ENCODE results near the gene SENP3. TPM values are rescaled to one million over a fixed set of nuclear protein-coding genes. Genes with fewer than 3 reads are reported as not detected.

The SENP3 gene
- total and polyA plus RNA-seq, 2 of the 13 experiments (the other 11 are each of a cell fraction or from before 2014, with no cell fraction given), result 55.8 to 75.4 TPM

DNA sequence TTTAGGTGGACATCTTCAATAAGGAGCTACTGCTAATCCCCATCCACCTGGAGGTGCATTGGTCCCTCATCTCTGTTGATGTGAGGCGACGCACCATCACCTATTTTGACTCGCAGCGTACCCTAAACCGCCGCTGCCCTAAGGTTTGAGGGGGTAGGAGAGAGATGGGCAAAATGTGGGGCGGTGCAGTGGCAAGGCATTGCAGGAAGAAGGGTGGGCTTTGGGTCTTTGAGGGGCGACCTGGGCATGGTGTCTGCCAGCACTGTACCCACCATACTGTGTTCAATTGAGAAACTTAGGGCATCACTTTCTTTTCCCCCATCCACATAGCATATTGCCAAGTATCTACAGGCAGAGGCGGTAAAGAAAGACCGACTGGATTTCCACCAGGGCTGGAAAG lies 8.6 kb downstream of the SENP3 start (continued):
- TF ChIP-seq, protein P1, sequence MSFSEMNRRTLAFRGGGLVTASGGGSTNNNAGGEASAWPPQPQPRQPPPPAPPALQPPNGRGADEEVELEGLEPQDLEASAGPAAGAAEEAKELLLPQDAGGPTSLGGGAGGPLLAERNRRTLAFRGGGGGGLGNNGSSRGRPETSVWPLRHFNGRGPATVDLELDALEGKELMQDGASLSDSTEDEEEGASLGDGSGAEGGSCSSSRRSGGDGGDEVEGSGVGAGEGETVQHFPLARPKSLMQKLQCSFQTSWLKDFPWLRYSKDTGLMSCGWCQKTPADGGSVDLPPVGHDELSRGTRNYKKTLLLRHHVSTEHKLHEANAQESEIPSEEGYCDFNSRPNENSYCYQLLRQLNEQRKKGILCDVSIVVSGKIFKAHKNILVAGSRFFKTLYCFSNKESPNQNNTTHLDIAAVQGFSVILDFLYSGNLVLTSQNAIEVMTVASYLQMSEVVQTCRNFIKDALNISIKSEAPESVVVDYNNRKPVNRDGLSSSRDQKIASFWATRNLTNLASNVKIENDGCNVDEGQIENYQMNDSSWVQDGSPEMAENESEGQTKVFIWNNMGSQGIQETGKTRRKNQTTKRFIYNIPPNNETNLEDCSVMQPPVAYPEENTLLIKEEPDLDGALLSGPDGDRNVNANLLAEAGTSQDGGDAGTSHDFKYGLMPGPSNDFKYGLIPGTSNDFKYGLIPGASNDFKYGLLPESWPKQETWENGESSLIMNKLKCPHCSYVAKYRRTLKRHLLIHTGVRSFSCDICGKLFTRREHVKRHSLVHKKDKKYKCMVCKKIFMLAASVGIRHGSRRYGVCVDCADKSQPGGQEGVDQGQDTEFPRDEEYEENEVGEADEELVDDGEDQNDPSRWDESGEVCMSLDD (CRISPR knock-in tag; IDR thresholded peaks at IDR 0.05; ENCODE audit: borderline replicate concordance), result no peak
- TF ChIP-seq ZNF879 (CRISPR knock-in tag; IDR thresholded peaks at IDR 0.05), result no peak
- TF ChIP-seq, protein P2, sequence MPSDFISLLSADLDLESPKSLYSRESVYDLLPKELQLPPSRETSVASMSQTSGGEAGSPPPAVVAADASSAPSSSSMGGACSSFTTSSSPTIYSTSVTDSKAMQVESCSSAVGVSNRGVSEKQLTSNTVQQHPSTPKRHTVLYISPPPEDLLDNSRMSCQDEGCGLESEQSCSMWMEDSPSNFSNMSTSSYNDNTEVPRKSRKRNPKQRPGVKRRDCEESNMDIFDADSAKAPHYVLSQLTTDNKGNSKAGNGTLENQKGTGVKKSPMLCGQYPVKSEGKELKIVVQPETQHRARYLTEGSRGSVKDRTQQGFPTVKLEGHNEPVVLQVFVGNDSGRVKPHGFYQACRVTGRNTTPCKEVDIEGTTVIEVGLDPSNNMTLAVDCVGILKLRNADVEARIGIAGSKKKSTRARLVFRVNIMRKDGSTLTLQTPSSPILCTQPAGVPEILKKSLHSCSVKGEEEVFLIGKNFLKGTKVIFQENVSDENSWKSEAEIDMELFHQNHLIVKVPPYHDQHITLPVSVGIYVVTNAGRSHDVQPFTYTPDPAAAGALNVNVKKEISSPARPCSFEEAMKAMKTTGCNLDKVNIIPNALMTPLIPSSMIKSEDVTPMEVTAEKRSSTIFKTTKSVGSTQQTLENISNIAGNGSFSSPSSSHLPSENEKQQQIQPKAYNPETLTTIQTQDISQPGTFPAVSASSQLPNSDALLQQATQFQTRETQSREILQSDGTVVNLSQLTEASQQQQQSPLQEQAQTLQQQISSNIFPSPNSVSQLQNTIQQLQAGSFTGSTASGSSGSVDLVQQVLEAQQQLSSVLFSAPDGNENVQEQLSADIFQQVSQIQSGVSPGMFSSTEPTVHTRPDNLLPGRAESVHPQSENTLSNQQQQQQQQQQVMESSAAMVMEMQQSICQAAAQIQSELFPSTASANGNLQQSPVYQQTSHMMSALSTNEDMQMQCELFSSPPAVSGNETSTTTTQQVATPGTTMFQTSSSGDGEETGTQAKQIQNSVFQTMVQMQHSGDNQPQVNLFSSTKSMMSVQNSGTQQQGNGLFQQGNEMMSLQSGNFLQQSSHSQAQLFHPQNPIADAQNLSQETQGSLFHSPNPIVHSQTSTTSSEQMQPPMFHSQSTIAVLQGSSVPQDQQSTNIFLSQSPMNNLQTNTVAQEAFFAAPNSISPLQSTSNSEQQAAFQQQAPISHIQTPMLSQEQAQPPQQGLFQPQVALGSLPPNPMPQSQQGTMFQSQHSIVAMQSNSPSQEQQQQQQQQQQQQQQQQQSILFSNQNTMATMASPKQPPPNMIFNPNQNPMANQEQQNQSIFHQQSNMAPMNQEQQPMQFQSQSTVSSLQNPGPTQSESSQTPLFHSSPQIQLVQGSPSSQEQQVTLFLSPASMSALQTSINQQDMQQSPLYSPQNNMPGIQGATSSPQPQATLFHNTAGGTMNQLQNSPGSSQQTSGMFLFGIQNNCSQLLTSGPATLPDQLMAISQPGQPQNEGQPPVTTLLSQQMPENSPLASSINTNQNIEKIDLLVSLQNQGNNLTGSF (CRISPR knock-in tag; IDR thresholded peaks at IDR 0.05), result no peak
- no peak for TF ChIP-seq ZNF616 (CRISPR knock-in tag; IDR thresholded peaks at IDR 0.05; ENCODE audit: low read depth)
- TF ChIP-seq ZNF670 (CRISPR knock-in tag; IDR thresholded peaks at IDR 0.05; ENCODE audit: borderline replicate concordance), result no peak
